GM12878 (cell line): ENCODE results near the gene TNIP2. TPM values are rescaled to one million over a fixed set of nuclear protein-coding genes. Genes with fewer than 3 reads are reported as not detected.

Source experiments
- BMI1 ChIP-seq: fragments of 450-650 bp; IDR thresholded peaks from 2 replicates; pipeline ENCODE4 v1.6.1; 2016; ENCODE audit warnings: mild to moderate bottlenecking, moderate library complexity, borderline replicate concordance
- CEBPB ChIP-seq, 2 experiments: fragments of 150-350 bp in 1 of 2; IDR thresholded peaks; 2 replicates each; pipeline ENCODE4 v1.6.1; 2012 to 2014; ENCODE audit warnings: low read depth in 2 of 2, low read length in 2 of 2, borderline replicate concordance in 1 of 2, inconsistent platforms in 1 of 2
- ELK1 ChIP-seq: IDR thresholded peaks from 2 replicates; pipeline ENCODE4 v1.6.1; 2012; ENCODE audit warnings: low read depth, low read length, improper control_type of control experiment
- EP300 ChIP-seq, 2 experiments: fragments of 150-350 bp in 1 of 2; IDR thresholded peaks; 2 replicates each; pipeline ENCODE4 v1.6.1; 2011 to 2012; ENCODE audit warnings: low read depth in 2 of 2, low read length in 2 of 2, borderline replicate concordance in 1 of 2, improper control_type of control experiment in 1 of 2, inconsistent platforms in 1 of 2; ENCODE audit not compliant: control insufficient read depth in 1 of 2
- FOXK2 ChIP-seq: fragments of 450-650 bp; IDR thresholded peaks from 2 replicates; pipeline ENCODE4 v1.6.1; 2017; ENCODE audit warnings: mild to moderate bottlenecking, moderate library complexity
- GABPA ChIP-seq: IDR thresholded peaks from 2 replicates; pipeline ENCODE4 v1.6.1; 2014; ENCODE audit warnings: antibody characterized with exemption, low read depth, mild to moderate bottlenecking, inconsistent platforms
- HDGF ChIP-seq: fragments of 450-650 bp; IDR thresholded peaks from 2 replicates; pipeline ENCODE4 v1.6.1; 2016; ENCODE audit warnings: antibody characterized with exemption
- KLF5 ChIP-seq: fragments of 450-650 bp; IDR thresholded peaks from 2 replicates; pipeline ENCODE4 v1.6.1; 2014; ENCODE audit warnings: mild to moderate bottlenecking; ENCODE audit not compliant: partially characterized antibody
- MEF2A ChIP-seq: IDR thresholded peaks from 2 replicates; pipeline ENCODE4 v1.6.1; 2011; ENCODE audit warnings: low read depth, mild to moderate bottlenecking, low read length, moderate library complexity; ENCODE audit not compliant: insufficient read depth
- NFYA ChIP-seq: IDR thresholded peaks from 2 replicates; pipeline ENCODE4 v1.6.1; 2011; ENCODE audit warnings: low read depth, mild to moderate bottlenecking, low read length, improper control_type of control experiment, borderline replicate concordance
- NKRF ChIP-seq: fragments of 450-650 bp; conservative IDR thresholded peaks from 2 replicates; pipeline ENCODE4 v1.6.1; 2017; ENCODE audit warnings: mild to moderate bottlenecking, moderate library complexity
- SPI1 ChIP-seq: IDR thresholded peaks from 2 replicates; pipeline ENCODE4 v1.6.1; 2011; ENCODE audit warnings: low read depth, mild to moderate bottlenecking, low read length, moderate library complexity, borderline replicate concordance; ENCODE audit not compliant: insufficient read depth
- TARDBP ChIP-seq: IDR thresholded peaks from 2 replicates; pipeline ENCODE4 v1.6.1; 2016; ENCODE audit warnings: borderline replicate concordance
- YY1 ChIP-seq: IDR thresholded peaks from 2 replicates; pipeline ENCODE4 v1.6.1; 2011; ENCODE audit warnings: low read depth, mild to moderate bottlenecking, low read length
- ZBTB4 ChIP-seq: fragments of 450-650 bp; formaldehyde crosslinking; IDR thresholded peaks from 2 replicates; pipeline ENCODE4 v1.4.0; 2022; ENCODE audit warnings: mild to moderate bottlenecking, moderate library complexity
- ZBTB40 ChIP-seq: fragments of 450-650 bp; IDR thresholded peaks from 2 replicates; pipeline ENCODE4 v1.6.1; 2016; ENCODE audit warnings: mild to moderate bottlenecking, moderate library complexity, borderline replicate concordance
- polyA plus RNA-seq, 11 experiments: library from polyadenylated mRNA; depleted of rRNA in 4 of 11; unstranded in 6 of 11; stranded (reverse) in 5 of 11; fragments of >200 nt; fragmentation: Nextera tagmentation in 4 of 11; fragmentation: Illumina TruSeq in 1 of 11; extraction: Ambion mirVana in 4 of 11; extraction: Trizol in 1 of 11; gene quantifications; 1 replicate in 1 of 11; 2 replicates in 10 of 11; pipeline versions ENCODE4 v1.2.1 to v1.2.3, GENCODE V29; 2011 to 2016; ENCODE audit warnings: inconsistent platforms in 2 of 11, missing spikeins in 2 of 11, low read depth in 1 of 11
- total RNA-seq, 4 experiments: library from RNA; depleted of rRNA in 3 of 4; stranded (reverse); fragments of >200 nt in 3 of 4; fragmentation: Illumina TruSeq in 1 of 4; extraction: Trizol in 1 of 4; gene quantifications; 2 replicates each; pipeline versions ENCODE4 v1.2.1 to v1.2.3, GENCODE V29; 2013 to 2021

Gene TNIP2
- total and polyA plus RNA-seq, 10 of the 15 experiments (the other 5 are each of a cell fraction or from before 2014, with no cell fraction given) = 1.4 to 64.9 (median 45.5) TPM

GRCh38 chr4:2745981-2746806, 9.9 kb downstream of the TNIP2 start (continued):
- TF ChIP-seq NKRF (no peak; the same call in none of the 2 replicates), MEF2A (peak; percentile 87; the same call in 1 of the 2 replicates), FOXK2 (no peak), EP300 (IDR thresholded peaks at IDR 0.05; ENCODE audit: borderline replicate concordance in 1 of 2, control insufficient read depth in 1 of 2, low read depth in 2 of 2, low read length in 2 of 2) (peak; percentile 89 to 98), BMI1 (peak; percentile 65; the same call in 1 of the 2 replicates), HDGF (no peak), ELK1 (peak; percentile 58; the same call in 1 of the 2 replicates), ZBTB40 (no peak), CEBPB (IDR thresholded peaks at IDR 0.05; ENCODE audit: borderline replicate concordance in 1 of 2, low read depth in 2 of 2, low read length in 2 of 2) (peak in 1 of 2 experiments; percentile 98; a peak in 2 of 4 replicates), TARDBP (peak; percentile 91), KLF5 (peak; percentile 92), YY1 (peak; percentile 70), SPI1 (peak; percentile 77), ZBTB4 (CRISPR knock-in tag) (no peak), GABPA (peak; percentile 83), NFYA (no peak)
